ENCODE results near the gene PRKAB1.

The PRKAB1 gene

DNA sequence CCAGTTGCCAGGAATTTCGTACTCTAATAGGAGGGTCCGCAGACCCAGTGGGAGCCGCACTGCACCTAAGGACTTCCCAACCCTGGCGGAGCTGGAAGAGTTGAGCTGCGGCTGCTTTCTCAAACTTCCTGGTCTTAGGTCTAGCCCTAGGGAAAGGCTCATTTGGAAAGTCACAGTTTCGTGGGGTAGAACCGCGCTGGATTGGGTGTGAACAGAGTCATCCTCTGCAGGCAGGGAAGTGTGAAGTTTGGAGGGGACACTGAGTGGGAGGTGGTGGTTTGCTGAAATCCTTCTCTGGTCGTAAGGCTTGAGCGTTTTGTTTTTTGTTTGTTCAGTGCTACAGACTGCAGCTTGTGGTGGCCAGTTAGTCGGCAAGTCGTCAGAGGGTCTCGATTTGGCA is 18.8 kb downstream of the PRKAB1 start:
- TF ChIP-seq, protein P1, sequence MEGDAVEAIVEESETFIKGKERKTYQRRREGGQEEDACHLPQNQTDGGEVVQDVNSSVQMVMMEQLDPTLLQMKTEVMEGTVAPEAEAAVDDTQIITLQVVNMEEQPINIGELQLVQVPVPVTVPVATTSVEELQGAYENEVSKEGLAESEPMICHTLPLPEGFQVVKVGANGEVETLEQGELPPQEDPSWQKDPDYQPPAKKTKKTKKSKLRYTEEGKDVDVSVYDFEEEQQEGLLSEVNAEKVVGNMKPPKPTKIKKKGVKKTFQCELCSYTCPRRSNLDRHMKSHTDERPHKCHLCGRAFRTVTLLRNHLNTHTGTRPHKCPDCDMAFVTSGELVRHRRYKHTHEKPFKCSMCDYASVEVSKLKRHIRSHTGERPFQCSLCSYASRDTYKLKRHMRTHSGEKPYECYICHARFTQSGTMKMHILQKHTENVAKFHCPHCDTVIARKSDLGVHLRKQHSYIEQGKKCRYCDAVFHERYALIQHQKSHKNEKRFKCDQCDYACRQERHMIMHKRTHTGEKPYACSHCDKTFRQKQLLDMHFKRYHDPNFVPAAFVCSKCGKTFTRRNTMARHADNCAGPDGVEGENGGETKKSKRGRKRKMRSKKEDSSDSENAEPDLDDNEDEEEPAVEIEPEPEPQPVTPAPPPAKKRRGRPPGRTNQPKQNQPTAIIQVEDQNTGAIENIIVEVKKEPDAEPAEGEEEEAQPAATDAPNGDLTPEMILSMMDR (IDR thresholded peaks at IDR 0.05) = no peak
- Histone ChIP-seq H3K9me3 (no peaks in the 10 kb centered on the region), H3K36me3 (peaks cover 35% of the 10 kb centered on the region), H3K27ac (no peak overlapping the region), H3K4me3 (ENCODE audit: low read depth in 1 of 2, low read length in 1 of 2) (no peak overlapping the region), H3K27me3 (no peaks in the 10 kb centered on the region), H3K4me1 (ENCODE audit: control insufficient read depth in 1 of 2, insufficient read depth in 1 of 2, low read depth in 1 of 2, low read length in 1 of 2) (peaks cover 12% of the 10 kb centered on the region in 2 experiments)

DNA sequence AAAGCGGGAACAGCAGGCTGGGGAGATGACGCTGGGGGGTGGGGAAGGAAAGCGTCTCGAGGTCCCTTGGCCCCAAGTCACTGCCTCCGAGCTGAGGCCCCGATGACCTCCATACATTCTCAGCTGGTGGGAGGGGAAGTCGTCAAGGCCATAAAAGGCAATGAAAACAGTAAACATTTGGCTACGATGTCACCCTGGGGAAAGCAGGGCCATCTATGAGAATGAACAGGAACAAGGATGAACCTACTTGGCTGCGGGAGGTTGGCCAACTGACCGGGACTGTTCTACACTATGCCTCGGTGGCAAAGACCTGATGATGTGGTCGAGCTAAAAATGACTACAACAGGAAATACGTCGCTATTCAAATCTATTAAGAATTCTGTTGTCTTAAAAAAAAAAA is 19.5 kb downstream of the PRKAB1 start:
- H3K4me1 ChIP-seq (ENCODE audit: control insufficient read depth in 1 of 2, insufficient read depth in 1 of 2, low read depth in 1 of 2, low read length in 1 of 2) = peaks cover 7 to 8% of the 10 kb centered on the region in 2 experiments

DNA sequence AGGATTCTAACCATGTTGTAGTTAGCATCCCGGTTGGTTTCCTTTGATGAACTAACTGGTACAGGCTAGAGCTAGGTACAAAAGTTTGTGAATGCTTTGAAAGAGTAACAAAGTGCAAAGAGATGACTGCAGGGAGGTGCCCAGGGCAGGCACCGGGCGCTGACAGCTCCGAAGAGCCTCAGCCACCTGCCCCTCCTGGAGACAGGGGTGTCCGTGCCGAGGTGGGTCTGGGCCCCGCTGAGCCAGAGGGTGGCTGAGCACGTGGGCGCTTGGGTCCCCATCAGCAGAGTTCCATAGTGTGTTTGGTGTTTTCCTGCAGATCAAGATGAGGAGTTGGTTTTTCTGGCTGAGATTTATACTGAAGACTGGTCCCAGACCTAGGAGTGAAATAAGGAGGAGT is 19.9 kb downstream of the PRKAB1 start:
- Histone ChIP-seq H3K4me1 (ENCODE audit: control insufficient read depth in 1 of 2, insufficient read depth in 1 of 2, low read depth in 1 of 2, low read length in 1 of 2) (peaks cover 3% of the 10 kb centered on the region in 2 experiments), H3K27ac (no peak overlapping the region), H3K36me3 (peaks cover 41% of the 10 kb centered on the region), H3K27me3 (no peaks in the 10 kb centered on the region), H3K4me3 (ENCODE audit: low read depth in 1 of 2, low read length in 1 of 2) (no peak overlapping the region), H3K9me3 (no peaks in the 10 kb centered on the region)
- TF ChIP-seq, protein P1 (IDR thresholded peaks at IDR 0.05) = no peak

More for the DNA sequence above, 19.5 kb downstream of the PRKAB1 start:
- no peaks in the 10 kb centered on the region for H3K27me3 ChIP-seq
- H3K4me3 ChIP-seq (ENCODE audit: low read depth in 1 of 2, low read length in 1 of 2) = no peak overlapping the region
- TF ChIP-seq, protein P1 (IDR thresholded peaks at IDR 0.05) = no peak
- H3K9me3 ChIP-seq = no peaks in the 10 kb centered on the region
- H3K27ac ChIP-seq = no peak overlapping the region
- peaks cover 38% of the 10 kb centered on the region for H3K36me3 ChIP-seq

DNA sequence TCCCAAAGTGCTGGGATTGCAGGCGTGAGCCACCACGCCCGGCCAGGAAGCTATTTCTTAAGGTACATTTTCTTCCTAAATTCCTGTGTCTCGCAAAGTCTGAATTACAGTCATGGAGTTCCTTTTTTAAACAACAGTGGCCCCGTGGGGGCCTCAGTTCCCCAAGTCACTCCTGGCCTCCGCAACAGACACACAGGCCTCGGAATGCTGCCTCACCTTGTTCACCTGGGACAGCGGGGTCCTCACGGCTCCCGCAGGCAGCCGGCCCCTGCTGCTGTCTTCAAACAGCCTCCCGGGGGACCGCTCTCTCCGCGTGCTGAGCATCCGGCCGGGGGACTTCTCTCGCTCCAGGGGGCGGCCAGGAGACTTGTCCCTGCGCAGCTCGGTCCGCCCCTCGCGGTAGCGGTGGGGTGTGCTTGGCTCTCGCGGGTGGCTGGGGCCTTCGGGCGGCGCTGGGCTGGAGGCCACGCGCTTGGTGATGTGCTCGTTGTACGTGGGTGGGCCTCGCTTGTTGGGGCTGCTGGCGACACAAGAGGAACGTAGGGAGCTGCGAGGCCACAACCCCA is 22.1 kb downstream of the PRKAB1 start:
- H3K4me1 ChIP-seq (ENCODE audit: control insufficient read depth in 1 of 2, insufficient read depth in 1 of 2, low read depth in 1 of 2, low read length in 1 of 2) = no peaks in the 10 kb centered on the region
- no peak overlapping the region for H3K27ac ChIP-seq
- TF ChIP-seq, protein P1 (IDR thresholded peaks at IDR 0.05) = no peak
- no peak overlapping the region for H3K4me3 ChIP-seq (ENCODE audit: low read depth in 1 of 2, low read length in 1 of 2)
- peaks cover 45% of the 10 kb centered on the region for H3K36me3 ChIP-seq
- no peaks in the 10 kb centered on the region for H3K27me3 ChIP-seq
- H3K9me3 ChIP-seq = no peaks in the 10 kb centered on the region

DNA sequence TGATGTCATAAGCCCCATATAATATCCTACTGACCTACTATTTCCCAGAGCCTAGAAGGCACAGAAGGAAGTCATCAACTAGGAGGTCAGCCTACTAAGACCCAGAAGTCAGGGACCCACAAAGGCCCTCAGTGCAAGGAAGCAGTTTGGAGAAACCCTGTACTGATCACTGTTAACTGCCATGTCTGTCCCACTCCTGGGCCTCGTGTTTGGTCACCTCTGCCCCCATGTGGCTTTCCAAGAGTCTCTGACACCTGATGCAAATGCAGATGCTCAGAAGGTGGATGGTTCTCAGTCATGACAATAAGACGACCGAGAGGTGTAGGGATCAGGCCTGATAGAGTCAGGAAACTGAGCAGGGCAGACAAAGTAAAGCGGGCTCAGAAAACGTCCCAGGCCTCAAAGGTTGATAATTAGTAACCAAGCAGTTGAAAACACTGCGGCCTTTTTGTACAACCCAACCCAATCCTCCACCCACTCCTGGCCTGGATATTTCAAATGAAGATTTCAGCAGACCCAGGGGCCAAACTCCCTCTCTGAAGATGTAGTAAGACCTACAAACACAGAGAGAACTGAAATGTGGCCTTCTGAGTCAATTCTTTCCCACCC is 23.4 kb downstream of the PRKAB1 start:
- no peaks in the 10 kb centered on the region for H3K9me3 ChIP-seq
- H3K4me1 ChIP-seq (ENCODE audit: control insufficient read depth in 1 of 2, insufficient read depth in 1 of 2, low read depth in 1 of 2, low read length in 1 of 2) = no peaks in the 10 kb centered on the region
- TF ChIP-seq, protein P1 (IDR thresholded peaks at IDR 0.05) = no peak
- no peaks in the 10 kb centered on the region for H3K27me3 ChIP-seq
- H3K27ac ChIP-seq = no peak overlapping the region
- no peak overlapping the region for H3K4me3 ChIP-seq (ENCODE audit: low read depth in 1 of 2, low read length in 1 of 2)
- peaks cover 44% of the 10 kb centered on the region for H3K36me3 ChIP-seq

All from neutrophil (primary cell).